ENCODE data around the gene SLC25A45.
"Not testable (repeated sequence)": the region's sequence is repeated elsewhere in the genome, so short reads cannot be mapped to it uniquely, and the experiment has no call there.

Gene SLC25A45

GRCh38 chr11:65421794-65422632 lies 39.6 kb upstream of the SLC25A45 start:
- peak; percentile 79 for DNase-seq (ENCODE audit: low read depth, low spot score)

DNA sequence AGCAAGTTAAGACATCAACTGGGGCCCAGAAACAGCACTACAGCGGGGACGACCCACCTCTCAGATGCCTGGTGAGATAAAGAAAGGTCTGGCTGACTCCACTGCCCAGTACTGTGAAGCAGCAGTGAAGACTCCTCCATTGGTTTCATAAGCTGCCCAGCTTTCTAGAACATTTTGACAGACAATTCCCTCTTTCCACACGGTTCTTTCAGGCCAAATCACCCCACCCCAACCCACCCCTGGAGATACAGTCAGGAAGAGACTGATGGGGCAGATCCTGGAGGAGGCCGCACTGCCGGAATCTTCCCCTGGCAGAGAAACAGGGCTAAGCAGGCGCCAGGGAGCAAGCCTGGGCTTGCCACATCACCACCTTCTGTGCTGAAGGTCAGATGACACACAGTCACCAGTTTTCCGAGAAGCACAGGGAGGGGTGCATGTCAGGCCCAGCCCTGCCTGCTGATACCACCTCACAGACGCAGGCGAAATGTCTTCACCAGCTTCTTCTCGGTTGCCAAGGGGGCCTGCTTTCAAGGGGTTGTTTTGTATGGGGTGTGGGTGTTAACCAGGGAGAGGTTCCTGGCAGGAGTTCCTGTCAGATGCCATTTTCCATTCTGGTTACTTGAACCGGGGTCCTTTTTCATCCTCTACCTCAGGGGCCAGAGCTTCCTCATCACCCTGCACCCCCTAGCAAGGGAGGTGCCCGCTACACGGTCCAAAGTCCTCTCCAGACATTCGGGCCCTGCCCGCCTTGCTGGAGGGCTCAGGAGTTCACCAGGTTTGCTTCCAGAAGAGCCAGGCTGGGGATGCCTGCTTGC lies 38.7 kb upstream of the SLC25A45 start:
- DNase-seq (ENCODE audit: low read depth, low spot score) = no peak

DNA sequence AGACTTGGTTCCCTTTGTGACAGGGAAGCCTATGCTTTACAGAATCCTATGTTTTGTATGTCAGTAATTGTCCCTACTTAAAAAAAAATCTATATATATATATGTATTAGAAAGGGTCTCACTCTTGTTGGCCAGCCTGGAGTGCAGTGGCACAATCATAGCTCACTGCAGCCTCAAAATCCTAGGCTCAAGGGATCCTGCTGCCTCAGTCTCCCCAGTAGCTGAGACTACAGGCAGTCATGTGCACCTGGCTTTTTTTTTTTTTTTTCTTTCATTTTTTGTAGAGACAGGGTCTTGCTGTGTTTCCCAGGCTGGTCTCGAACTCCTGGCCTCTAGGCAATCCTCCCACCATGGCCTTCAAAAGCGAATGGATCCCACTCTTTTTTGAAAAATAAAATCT lies 38.1 kb upstream of the SLC25A45 start:
- DNase-seq (ENCODE audit: low read depth, low spot score) = no peak

DNA sequence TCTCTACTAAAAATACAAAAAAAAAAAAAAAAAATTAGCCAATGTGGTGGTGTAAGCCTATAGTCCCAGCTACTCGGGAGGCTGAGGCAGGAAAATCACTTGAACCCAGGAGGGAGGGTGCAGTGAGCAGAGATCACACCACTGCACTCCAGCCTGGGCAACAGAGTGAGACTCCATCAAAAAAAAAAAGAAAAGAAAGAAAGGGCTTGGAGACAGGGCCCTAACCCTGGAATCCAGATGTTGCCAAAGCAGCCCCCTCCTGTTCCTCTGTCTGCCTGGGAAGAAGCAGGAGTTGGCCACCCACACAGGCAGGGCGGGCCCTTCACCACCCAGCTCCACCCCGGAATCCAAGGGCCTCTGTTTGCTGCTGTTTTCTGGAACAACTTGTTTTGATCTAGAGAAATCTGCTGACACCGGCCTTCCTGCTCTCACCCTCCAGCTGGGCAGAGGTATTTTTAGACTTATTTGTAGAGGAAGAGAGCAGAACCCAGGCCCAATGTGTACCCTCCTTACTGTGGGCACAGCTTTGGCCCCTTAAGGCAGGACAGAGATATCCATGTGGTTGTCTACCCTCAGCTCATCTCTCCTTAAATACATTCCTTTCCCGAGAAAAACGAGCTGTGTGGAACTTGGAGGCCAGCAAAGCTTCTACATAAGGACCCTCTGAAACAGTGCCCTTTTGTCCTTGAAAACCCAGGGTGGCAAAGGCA lies 37.5 kb upstream of the SLC25A45 start:
- no peak for DNase-seq (ENCODE audit: low read depth, low spot score)

DNA sequence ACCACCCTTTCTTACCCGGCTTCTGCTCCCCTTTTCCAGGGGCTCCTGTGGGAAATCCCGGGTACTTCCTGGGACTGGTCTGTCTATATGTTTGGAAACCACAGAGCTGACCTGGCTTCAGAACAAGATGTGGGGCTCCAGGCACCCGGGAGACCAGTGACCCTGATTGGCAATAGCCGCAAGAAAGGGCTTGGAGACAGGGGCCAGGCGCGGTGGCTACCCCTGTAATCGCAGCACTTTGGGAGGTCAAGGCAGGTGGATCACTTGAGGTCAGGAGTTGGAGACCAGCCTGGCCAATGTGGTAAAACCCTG lies 37.0 kb upstream of the SLC25A45 start:
- DNase-seq (ENCODE audit: low read depth, low spot score) = no peak

- peak; percentile 65 for DNase-seq (ENCODE audit: low read depth, low spot score)
Observed at GRCh38 chr11:65418681-65419459, 36.4 kb upstream of the SLC25A45 start.

GRCh38 chr11:65418431-65418680 lies 35.9 kb upstream of the SLC25A45 start:
- DNase-seq (ENCODE audit: low read depth, low spot score) = no peak

GRCh38 chr11:65417702-65418430 lies 35.4 kb upstream of the SLC25A45 start:
- DNase-seq (ENCODE audit: low read depth, low spot score) = no peak

GRCh38 chr11:65416841-65417701 lies 34.6 kb upstream of the SLC25A45 start:
- no peak for DNase-seq (ENCODE audit: low read depth, low spot score)

DNA sequence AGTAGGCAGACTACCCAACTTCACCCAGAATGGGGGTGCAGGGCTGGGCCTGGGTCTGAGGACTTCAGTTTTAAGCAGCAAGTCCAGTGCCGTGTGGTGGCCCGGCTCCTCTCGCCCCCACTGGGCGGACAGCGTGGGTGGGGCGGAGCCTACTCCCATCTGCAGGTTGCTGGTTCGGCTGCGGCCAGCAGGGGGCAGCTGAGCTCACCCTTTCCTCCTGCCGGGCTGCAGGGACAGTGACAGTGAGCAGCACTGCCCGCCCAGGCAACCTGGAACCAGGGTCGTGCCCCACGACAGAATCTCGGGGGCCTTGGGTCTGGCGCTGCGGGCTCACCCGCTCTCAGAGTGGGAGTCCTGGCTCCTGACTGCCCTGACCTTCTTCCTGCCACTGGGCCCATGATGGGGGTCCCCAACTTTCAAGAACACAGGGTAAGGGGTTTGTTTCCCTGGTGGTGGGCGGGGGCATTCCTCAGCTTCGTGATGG lies 33.9 kb upstream of the SLC25A45 start:
- DNase-seq (ENCODE audit: low read depth, low spot score) = no peak

- DNase-seq (ENCODE audit: low read depth, low spot score) = no peak
Observed at GRCh38 chr11:65415499-65416340, 33.3 kb upstream of the SLC25A45 start.

DNA sequence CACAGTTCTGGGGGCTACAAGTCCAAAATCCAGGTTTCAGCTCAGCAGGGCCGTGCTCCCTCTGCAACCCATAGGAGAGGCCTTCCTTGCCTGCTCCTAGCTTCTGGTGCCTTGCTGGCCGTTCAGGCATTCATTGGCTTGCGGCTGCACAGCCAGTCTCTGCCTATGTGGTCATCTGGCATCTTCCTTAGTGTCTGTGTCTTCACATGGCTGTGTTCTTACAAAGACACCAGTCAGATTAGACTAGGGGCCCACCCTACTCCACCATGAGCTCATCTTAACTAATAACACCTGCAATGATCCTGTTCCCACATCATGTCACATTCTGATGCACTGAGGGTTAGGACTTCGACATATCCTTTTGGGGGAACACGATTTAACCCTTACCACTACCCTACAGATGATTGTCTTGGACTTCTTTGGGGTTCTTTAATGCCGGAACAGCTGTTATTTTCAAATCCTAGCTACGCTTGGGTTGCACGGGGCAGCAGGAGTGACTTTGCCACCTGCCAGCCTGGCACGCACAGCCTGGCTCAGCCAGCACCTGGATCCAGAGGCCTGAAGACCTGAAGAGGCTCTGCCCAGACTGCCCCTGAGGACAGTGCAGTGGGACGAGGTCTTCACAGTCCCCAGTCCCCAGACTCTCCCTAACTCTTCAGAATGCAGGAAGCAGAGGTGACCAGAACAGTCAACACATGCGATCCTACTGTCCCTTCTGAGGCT lies 32.5 kb upstream of the SLC25A45 start:
- no peak for DNase-seq (ENCODE audit: low read depth, low spot score)

- DNase-seq (ENCODE audit: low read depth, low spot score) = not testable (repeated sequence)
Observed at GRCh38 chr11:65413077-65413664, 30.7 kb upstream of the SLC25A45 start.

DNA sequence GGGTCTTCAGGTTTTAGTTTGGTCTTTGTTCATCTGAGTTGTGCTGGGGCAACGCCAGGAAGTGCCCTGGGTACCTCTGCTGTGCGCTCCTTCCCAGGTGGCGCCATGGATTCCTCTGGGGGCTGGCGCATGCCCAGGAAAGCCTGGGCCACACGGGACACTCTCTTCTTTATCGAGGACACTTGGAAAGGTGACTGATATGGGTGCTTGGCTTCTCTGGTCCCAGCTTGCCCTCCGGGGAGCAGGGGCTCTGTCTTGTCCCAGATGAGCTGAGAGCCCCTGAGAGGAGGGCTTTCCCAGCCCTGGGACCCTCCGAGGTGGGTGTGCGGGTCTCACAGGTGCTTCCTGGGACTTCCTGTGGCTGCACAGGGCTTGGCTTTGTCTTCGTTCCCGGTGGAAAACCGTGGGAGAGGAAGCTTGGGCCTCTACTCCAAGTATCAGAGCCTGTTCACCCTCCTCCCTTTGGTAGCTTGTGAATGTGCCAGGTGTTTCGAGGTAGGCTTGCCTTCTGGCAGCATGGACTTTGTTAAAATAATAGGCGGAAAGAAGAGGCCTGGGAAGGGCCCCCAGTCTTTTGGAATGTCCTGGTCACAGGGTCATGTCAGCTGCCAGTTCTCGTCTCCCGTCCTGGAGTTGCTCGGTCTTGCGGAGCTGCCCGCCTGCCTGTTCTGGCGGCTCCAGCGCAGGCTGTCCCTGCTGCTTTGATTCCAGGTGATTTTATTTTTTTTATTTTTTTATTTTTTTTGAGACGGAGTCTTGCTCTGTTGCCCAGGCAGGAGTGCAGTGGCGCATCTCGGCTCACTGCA lies 30.0 kb upstream of the SLC25A45 start:
- no peak for DNase-seq (ENCODE audit: low read depth, low spot score)

- no peak for DNase-seq (ENCODE audit: low read depth, low spot score)
Observed at GRCh38 chr11:65411681-65412070, 29.2 kb upstream of the SLC25A45 start.

- DNase-seq (ENCODE audit: low read depth, low spot score) = no peak
Observed at GRCh38 chr11:65410936-65411680, 28.7 kb upstream of the SLC25A45 start.

Data from iPS DF 19.7 (cell line).